ENCODE data around the gene PDIA5. TPM values are rescaled to one million over a fixed set of nuclear protein-coding genes. Genes with fewer than 3 reads are reported as not detected.

PDIA5 gene
- total RNA-seq, 1 experiment from 2014 or later, result 41.5 TPM

DNA sequence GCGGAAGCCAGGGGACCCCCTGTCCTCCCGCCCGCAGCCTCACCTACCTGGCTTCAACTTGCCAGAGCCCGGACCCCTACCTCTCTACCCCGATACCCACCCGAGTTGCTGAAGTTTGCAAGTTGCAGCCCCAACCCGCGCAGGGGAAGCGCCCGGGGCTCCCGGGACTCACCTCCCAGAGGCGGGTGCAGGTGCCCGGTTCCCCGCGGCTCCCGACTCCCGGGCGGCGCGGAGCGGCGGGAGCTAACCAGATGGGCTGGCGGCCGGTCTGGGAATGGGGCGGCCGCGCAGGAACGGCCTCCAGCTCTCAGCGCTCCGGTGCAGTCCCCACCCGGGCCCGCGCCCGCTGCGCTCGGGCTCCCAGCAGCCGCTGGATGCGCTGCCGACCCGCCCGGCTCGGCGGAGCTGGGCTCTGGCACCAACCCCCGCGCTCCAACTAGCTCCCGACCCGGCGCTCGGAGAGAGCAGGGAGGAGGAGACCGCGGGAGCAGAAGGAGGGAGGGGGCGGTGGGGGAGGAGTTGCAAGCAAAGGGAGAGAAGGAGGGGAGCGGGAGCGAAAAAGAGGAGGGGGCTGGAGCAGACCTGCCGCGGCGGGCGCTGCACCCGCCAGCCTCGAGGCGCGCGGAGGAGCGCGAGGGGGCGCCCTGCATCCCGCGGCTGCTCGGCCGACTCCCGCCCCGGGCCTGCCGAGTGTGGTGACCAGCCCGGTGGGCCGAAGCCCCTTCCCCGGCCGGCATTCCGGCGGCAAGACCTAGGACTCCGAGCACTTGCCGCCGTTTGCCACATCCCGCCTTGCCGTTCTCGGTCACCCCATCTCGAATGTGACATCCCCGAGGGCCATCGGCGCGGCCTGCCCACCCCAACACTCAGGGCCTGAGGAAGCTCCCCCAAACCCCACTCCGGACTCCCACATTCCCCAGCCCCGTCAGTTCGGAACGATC, 39.3 kb upstream of the PDIA5 start, which contains the start of gene SEMA5B:
Gene SEMA5B, minus strand, starts transcription at position 472 of the 941 bp plus-strand sequence. CDS start 66,500 bp downstream, outside the sequence.
- DNase-seq (ENCODE audit: low spot score) (peak; percentile 83), ATAC-seq (peak; percentile 61)
- peaks cover 49% of the 10 kb centered on the region for H3K27me3 Mint-ChIP-seq (ENCODE audit: low read depth)
- H3K27ac Mint-ChIP-seq, result no peak within 1 kb of the TSS
- H3K4me3 Mint-ChIP-seq, result peak within 1 kb of the TSS; percentile 89
- peaks cover 3% of the 10 kb centered on the region; the same call in 1 of the 2 replicates for H3K36me3 Mint-ChIP-seq
- peaks cover 40% of the 10 kb centered on the region for H3K4me1 Mint-ChIP-seq
- no peaks in the 10 kb centered on the region; the same call in 1 of the 2 replicates for H3K9me3 Mint-ChIP-seq
- CTCF ChIA-PET, result interaction anchor here (0.6 to 4.6 kb wide), 49 partner anchors 7 to 1479 kb away, joined by 3 to 72 read pairs (median 4); partner anchors contain the start of genes HSPBAP1 and PDIA5
- POLR2A ChIA-PET, result interaction anchor here (0.5 to 1.1 kb wide), 7 partner anchors 8 to 1278 kb away, joined by 3 to 7 read pairs (median 4); partner anchors contain the start of gene GOLGB1
- TF ChIP-seq, protein P1, sequence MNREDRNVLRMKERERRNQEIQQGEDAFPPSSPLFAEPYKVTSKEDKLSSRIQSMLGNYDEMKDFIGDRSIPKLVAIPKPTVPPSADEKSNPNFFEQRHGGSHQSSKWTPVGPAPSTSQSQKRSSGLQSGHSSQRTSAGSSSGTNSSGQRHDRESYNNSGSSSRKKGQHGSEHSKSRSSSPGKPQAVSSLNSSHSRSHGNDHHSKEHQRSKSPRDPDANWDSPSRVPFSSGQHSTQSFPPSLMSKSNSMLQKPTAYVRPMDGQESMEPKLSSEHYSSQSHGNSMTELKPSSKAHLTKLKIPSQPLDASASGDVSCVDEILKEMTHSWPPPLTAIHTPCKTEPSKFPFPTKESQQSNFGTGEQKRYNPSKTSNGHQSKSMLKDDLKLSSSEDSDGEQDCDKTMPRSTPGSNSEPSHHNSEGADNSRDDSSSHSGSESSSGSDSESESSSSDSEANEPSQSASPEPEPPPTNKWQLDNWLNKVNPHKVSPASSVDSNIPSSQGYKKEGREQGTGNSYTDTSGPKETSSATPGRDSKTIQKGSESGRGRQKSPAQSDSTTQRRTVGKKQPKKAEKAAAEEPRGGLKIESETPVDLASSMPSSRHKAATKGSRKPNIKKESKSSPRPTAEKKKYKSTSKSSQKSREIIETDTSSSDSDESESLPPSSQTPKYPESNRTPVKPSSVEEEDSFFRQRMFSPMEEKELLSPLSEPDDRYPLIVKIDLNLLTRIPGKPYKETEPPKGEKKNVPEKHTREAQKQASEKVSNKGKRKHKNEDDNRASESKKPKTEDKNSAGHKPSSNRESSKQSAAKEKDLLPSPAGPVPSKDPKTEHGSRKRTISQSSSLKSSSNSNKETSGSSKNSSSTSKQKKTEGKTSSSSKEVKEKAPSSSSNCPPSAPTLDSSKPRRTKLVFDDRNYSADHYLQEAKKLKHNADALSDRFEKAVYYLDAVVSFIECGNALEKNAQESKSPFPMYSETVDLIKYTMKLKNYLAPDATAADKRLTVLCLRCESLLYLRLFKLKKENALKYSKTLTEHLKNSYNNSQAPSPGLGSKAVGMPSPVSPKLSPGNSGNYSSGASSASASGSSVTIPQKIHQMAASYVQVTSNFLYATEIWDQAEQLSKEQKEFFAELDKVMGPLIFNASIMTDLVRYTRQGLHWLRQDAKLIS (CRISPR knock-in tag; IDR thresholded peaks at IDR 0.05; ENCODE audit: borderline replicate concordance), result no peak
- TF ChIP-seq FOXJ3 (CRISPR knock-in tag; IDR thresholded peaks at IDR 0.05; ENCODE audit: borderline replicate concordance) (no peak), SP1 (CRISPR knock-in tag; conservative IDR thresholded peaks at IDR 0.05) (peak; percentile 50; the same call in 1 of the 2 replicates), NFE2L1 (CRISPR knock-in tag; IDR thresholded peaks at IDR 0.05) (no peak), NFYB (CRISPR knock-in tag; conservative IDR thresholded peaks at IDR 0.05; ENCODE audit: low read depth) (0 out of 2 replicates have a peak, but pooled peaks have one; percentile 6), KAT7 (CRISPR knock-in tag; IDR thresholded peaks at IDR 0.05; ENCODE audit: borderline replicate concordance) (peak; percentile 91; the same call in 1 of the 2 replicates), E2F5 (CRISPR knock-in tag; IDR thresholded peaks at IDR 0.05) (peak; percentile 49), TEAD1 (CRISPR knock-in tag; IDR thresholded peaks at IDR 0.05) (peak; percentile 43; the same call in 1 of the 2 replicates), ZNF423 (CRISPR knock-in tag; IDR thresholded peaks at IDR 0.05) (peak; percentile 65; the same call in 1 of the 2 replicates), ZNF263 (CRISPR knock-in tag; IDR thresholded peaks at IDR 0.05; ENCODE audit: low read depth) (no peak), FOXP1 (CRISPR knock-in tag; IDR thresholded peaks at IDR 0.05; ENCODE audit: borderline replicate concordance) (0 out of 2 replicates have a peak, but pooled peaks have one; percentile 61)
- TF ChIP-seq, protein P2, sequence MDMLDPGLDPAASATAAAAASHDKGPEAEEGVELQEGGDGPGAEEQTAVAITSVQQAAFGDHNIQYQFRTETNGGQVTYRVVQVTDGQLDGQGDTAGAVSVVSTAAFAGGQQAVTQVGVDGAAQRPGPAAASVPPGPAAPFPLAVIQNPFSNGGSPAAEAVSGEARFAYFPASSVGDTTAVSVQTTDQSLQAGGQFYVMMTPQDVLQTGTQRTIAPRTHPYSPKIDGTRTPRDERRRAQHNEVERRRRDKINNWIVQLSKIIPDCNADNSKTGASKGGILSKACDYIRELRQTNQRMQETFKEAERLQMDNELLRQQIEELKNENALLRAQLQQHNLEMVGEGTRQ (CRISPR knock-in tag; IDR thresholded peaks at IDR 0.05), result peak; percentile 15; the same call in 1 of the 2 replicates
- TF ChIP-seq, protein P3, sequence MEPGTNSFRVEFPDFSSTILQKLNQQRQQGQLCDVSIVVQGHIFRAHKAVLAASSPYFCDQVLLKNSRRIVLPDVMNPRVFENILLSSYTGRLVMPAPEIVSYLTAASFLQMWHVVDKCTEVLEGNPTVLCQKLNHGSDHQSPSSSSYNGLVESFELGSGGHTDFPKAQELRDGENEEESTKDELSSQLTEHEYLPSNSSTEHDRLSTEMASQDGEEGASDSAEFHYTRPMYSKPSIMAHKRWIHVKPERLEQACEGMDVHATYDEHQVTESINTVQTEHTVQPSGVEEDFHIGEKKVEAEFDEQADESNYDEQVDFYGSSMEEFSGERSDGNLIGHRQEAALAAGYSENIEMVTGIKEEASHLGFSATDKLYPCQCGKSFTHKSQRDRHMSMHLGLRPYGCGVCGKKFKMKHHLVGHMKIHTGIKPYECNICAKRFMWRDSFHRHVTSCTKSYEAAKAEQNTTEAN (CRISPR knock-in tag; IDR thresholded peaks at IDR 0.05), result no peak
- TF ChIP-seq, protein P4, sequence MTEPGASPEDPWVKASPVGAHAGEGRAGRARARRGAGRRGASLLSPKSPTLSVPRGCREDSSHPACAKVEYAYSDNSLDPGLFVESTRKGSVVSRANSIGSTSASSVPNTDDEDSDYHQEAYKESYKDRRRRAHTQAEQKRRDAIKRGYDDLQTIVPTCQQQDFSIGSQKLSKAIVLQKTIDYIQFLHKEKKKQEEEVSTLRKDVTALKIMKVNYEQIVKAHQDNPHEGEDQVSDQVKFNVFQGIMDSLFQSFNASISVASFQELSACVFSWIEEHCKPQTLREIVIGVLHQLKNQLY (CRISPR knock-in tag; IDR thresholded peaks at IDR 0.05), result 0 out of 2 replicates have a peak, but pooled peaks have one; percentile 85
- TF ChIP-seq, protein P5, sequence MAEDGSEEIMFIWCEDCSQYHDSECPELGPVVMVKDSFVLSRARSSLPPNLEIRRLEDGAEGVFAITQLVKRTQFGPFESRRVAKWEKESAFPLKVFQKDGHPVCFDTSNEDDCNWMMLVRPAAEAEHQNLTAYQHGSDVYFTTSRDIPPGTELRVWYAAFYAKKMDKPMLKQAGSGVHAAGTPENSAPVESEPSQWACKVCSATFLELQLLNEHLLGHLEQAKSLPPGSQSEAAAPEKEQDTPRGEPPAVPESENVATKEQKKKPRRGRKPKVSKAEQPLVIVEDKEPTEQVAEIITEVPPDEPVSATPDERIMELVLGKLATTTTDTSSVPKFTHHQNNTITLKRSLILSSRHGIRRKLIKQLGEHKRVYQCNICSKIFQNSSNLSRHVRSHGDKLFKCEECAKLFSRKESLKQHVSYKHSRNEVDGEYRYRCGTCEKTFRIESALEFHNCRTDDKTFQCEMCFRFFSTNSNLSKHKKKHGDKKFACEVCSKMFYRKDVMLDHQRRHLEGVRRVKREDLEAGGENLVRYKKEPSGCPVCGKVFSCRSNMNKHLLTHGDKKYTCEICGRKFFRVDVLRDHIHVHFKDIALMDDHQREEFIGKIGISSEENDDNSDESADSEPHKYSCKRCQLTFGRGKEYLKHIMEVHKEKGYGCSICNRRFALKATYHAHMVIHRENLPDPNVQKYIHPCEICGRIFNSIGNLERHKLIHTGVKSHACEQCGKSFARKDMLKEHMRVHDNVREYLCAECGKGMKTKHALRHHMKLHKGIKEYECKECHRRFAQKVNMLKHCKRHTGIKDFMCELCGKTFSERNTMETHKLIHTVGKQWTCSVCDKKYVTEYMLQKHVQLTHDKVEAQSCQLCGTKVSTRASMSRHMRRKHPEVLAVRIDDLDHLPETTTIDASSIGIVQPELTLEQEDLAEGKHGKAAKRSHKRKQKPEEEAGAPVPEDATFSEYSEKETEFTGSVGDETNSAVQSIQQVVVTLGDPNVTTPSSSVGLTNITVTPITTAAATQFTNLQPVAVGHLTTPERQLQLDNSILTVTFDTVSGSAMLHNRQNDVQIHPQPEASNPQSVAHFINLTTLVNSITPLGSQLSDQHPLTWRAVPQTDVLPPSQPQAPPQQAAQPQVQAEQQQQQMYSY (CRISPR knock-in tag; IDR thresholded peaks at IDR 0.05), result peak; percentile 60
- TF ChIP-seq, protein P6, sequence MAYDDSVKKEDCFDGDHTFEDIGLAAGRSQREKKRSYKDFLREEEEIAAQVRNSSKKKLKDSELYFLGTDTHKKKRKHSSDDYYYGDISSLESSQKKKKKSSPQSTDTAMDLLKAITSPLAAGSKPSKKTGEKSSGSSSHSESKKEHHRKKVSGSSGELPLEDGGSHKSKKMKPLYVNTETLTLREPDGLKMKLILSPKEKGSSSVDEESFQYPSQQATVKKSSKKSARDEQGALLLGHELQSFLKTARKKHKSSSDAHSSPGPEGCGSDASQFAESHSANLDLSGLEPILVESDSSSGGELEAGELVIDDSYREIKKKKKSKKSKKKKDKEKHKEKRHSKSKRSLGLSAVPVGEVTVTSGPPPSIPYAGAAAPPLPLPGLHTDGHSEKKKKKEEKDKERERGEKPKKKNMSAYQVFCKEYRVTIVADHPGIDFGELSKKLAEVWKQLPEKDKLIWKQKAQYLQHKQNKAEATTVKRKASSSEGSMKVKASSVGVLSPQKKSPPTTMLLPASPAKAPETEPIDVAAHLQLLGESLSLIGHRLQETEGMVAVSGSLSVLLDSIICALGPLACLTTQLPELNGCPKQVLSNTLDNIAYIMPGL (CRISPR knock-in tag; IDR thresholded peaks at IDR 0.05), result peak; percentile 31
- TF ChIP-seq, protein P7, sequence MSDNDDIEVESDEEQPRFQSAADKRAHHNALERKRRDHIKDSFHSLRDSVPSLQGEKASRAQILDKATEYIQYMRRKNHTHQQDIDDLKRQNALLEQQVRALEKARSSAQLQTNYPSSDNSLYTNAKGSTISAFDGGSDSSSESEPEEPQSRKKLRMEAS (CRISPR knock-in tag; IDR thresholded peaks at IDR 0.05), result peak; percentile 21; the same call in 1 of the 2 replicates

Data from WTC11 (cell line).